OCI-LY1 (cell line): ENCODE data around the gene CD226.

Source experiments
- H2AFZ ChIP-seq: fragments of 200-600 bp; sonication (generic), shearing (Covaris generic); 2 replicates; pipeline ENCODE4 v1.6.0; 2014; ENCODE audit warnings: antibody characterized with exemption, mild to moderate bottlenecking, low read length
- H3F3A ChIP-seq: fragments of 200-600 bp; sonication (generic), shearing (Covaris generic); 2 replicates; pipeline ENCODE4 v1.6.0; 2014; ENCODE audit warnings: mild to moderate bottlenecking, antibody characterized with exemption, low read length, moderate library complexity; ENCODE audit not compliant: insufficient read depth
- H3K27ac ChIP-seq: fragments of 200-600 bp; sonication (generic); 2 replicates; pipeline ENCODE4 v1.5.1; 2014; ENCODE audit warnings: low read length, mixed run types, mild to moderate bottlenecking, low read depth; ENCODE audit not compliant: poor library complexity, severe bottlenecking
- H3K27me3 ChIP-seq: fragments of 200-600 bp; sonication (generic); 2 replicates; pipeline ENCODE4 v1.6.0; 2014; ENCODE audit warnings: antibody characterized with exemption, mild to moderate bottlenecking, low read length, moderate library complexity; ENCODE audit not compliant: insufficient read depth
- H3K36me3 ChIP-seq: fragments of 200-600 bp; sonication (generic); 2 replicates; pipeline ENCODE4 v1.6.1; 2014; ENCODE audit warnings: mild to moderate bottlenecking, antibody characterized with exemption, low read length, moderate library complexity, mixed read lengths; ENCODE audit not compliant: insufficient read depth
- H3K4me1 ChIP-seq: fragments of 200-600 bp; sonication (generic); 2 replicates; pipeline ENCODE4 v1.5.1; 2014; ENCODE audit warnings: mild to moderate bottlenecking, low read length, moderate library complexity; ENCODE audit not compliant: insufficient read depth, severe bottlenecking
- H3K4me2 ChIP-seq: fragments of 200-600 bp; sonication (generic), shearing (Covaris generic); 2 replicates; pipeline ENCODE4 v1.6.1; 2014; ENCODE audit warnings: low read length
- H3K4me3 ChIP-seq: fragments of 200-600 bp; sonication (generic); 2 replicates; pipeline ENCODE4 v1.5.1; 2014; ENCODE audit warnings: low read length, low read depth, mild to moderate bottlenecking, mixed read lengths; ENCODE audit not compliant: poor library complexity, severe bottlenecking
- H3K79me2 ChIP-seq: fragments of 200-600 bp; shearing (Covaris generic); 2 replicates; pipeline ENCODE4 v1.6.1; 2016; ENCODE audit warnings: mixed run types, low read length, mixed read lengths; ENCODE audit not compliant: insufficient read depth
- H3K9ac ChIP-seq: fragments of 200-600 bp; sonication (generic), shearing (Covaris generic); 2 replicates; pipeline ENCODE4 v1.6.1; 2014; ENCODE audit warnings: mild to moderate bottlenecking, low read length, mixed read lengths
- H3K9me2 ChIP-seq: fragments of 200-600 bp; sonication (generic), shearing (Covaris generic); 2 replicates; pipeline ENCODE4 v1.6.1; 2014; ENCODE audit warnings: low read depth, mild to moderate bottlenecking, low read length, mixed read lengths
- H3K9me3 ChIP-seq: fragments of 200-600 bp; shearing (Covaris generic); 2 replicates; pipeline ENCODE4 v1.6.1; 2014; ENCODE audit warnings: low read length, mixed read lengths
- H4K20me1 ChIP-seq: fragments of 200-600 bp; sonication (generic), shearing (Covaris generic); 2 replicates; pipeline ENCODE4 v1.6.0; 2016; ENCODE audit warnings: mild to moderate bottlenecking, low read length; ENCODE audit not compliant: insufficient read depth
- EZH2 ChIP-seq: fragments of 200-600 bp; sonication (generic), shearing (Covaris generic); IDR thresholded peaks from 2 replicates; pipeline ENCODE4 v1.8.0; 2017; ENCODE audit warnings: borderline replicate concordance, mixed run types, mild to moderate bottlenecking, antibody characterized with exemption, low read length, moderate library complexity, mixed read lengths
- TF ChIP-seq, protein P1 (sequence below): fragments of 200-600 bp; sonication (generic), shearing (Covaris generic); IDR thresholded peaks from 2 replicates; pipeline ENCODE4 v1.5.1; 2017; ENCODE audit warnings: mild to moderate bottlenecking, antibody characterized with exemption, low read length, moderate library complexity, mixed read lengths

Gene CD226

DNA sequence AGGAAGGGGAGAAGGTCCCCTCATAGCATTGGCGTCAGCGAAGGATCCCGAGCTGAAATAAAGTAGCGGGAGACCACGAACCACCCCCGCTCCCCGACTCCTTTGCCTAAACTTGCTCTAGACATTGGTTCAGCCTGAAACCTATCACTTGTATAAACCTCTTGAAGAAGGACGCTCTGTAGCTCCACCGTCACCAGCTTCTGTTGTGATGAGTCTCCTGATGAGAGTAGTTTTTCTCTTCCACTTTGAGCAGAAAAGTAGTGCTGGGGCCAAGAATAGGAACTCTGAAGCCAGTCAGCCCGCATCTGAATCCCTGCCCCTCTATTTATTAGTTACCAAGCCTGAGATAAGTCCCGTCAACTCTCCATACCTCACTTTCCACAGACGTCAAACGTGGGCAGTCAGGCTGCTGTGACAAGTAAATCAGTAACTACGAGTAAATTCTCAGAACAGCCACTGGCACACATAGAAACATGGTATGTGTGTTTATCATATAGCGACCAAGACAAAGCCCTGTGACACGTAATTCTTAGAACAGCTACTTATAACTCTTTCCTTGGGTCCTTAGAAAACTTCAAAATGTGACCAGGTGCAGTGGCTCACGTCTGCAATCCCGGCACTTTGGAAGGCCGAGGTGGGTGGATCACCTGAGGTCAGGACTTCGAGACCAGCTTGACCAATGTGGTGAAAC lies 61.7 kb downstream of the CD226 start:
- H3K9me2 ChIP-seq, result no peaks in the 10 kb centered on the region
- no peak for TF ChIP-seq EZH2
- TF ChIP-seq, protein P1, sequence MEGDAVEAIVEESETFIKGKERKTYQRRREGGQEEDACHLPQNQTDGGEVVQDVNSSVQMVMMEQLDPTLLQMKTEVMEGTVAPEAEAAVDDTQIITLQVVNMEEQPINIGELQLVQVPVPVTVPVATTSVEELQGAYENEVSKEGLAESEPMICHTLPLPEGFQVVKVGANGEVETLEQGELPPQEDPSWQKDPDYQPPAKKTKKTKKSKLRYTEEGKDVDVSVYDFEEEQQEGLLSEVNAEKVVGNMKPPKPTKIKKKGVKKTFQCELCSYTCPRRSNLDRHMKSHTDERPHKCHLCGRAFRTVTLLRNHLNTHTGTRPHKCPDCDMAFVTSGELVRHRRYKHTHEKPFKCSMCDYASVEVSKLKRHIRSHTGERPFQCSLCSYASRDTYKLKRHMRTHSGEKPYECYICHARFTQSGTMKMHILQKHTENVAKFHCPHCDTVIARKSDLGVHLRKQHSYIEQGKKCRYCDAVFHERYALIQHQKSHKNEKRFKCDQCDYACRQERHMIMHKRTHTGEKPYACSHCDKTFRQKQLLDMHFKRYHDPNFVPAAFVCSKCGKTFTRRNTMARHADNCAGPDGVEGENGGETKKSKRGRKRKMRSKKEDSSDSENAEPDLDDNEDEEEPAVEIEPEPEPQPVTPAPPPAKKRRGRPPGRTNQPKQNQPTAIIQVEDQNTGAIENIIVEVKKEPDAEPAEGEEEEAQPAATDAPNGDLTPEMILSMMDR, result no peak
- no peaks in the 10 kb centered on the region for H3K36me3 ChIP-seq
- H3K4me2 ChIP-seq, result no peak overlapping the region
- H3K27me3 ChIP-seq, result no peaks in the 10 kb centered on the region
- no peaks in the 10 kb centered on the region for H3F3A ChIP-seq
- H2AFZ ChIP-seq, result no peak overlapping the region
- no peak overlapping the region for H3K9ac ChIP-seq
- no peaks in the 10 kb centered on the region for H4K20me1 ChIP-seq
- H3K27ac ChIP-seq, result no peak overlapping the region
- no peaks in the 10 kb centered on the region for H3K79me2 ChIP-seq
- H3K4me3 ChIP-seq, result no peak overlapping the region
- H3K4me1 ChIP-seq, result no peaks in the 10 kb centered on the region
- no peaks in the 10 kb centered on the region for H3K9me3 ChIP-seq

DNA sequence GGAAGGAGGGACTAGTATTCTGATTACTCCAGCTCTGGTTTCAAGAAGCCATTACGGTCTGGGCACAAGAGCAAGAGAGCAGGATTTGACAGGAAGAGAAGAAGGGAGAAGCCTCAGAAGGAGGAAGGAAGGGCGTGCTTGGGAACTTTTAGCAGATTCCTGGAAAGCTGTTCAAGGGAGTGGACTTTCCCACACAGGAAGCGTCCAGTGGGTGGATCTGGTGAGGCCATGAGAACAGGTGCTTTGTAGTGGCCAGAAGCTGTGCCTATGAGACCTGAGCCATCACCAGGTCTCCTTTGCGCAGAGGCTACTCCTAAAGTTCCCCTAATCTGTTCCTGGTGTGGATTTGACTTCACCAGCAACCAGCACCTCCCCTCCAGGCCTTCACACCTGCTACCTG lies 62.3 kb downstream of the CD226 start:
- Histone ChIP-seq H4K20me1 (no peaks in the 10 kb centered on the region), H3K9me2 (no peaks in the 10 kb centered on the region), H3K9me3 (no peaks in the 10 kb centered on the region), H3F3A (no peaks in the 10 kb centered on the region), H3K27ac (no peak overlapping the region), H3K9ac (no peak overlapping the region), H3K4me3 (no peak overlapping the region), H3K79me2 (no peaks in the 10 kb centered on the region), H3K4me1 (no peaks in the 10 kb centered on the region), H2AFZ (no peak overlapping the region), H3K36me3 (no peaks in the 10 kb centered on the region), H3K4me2 (no peak overlapping the region), H3K27me3 (no peaks in the 10 kb centered on the region)
- TF ChIP-seq, protein P1, result no peak
- no peak for TF ChIP-seq EZH2

- Histone ChIP-seq H3K4me2 (no peak overlapping the region), H3K9ac (no peak overlapping the region), H2AFZ (no peak overlapping the region), H4K20me1 (no peaks in the 10 kb centered on the region), H3K36me3 (no peaks in the 10 kb centered on the region), H3F3A (no peaks in the 10 kb centered on the region), H3K79me2 (no peaks in the 10 kb centered on the region), H3K27ac (no peak overlapping the region), H3K4me3 (no peak overlapping the region), H3K9me2 (no peaks in the 10 kb centered on the region), H3K27me3 (no peaks in the 10 kb centered on the region), H3K4me1 (no peaks in the 10 kb centered on the region), H3K9me3 (no peaks in the 10 kb centered on the region)
- no peak for TF ChIP-seq EZH2
- TF ChIP-seq, protein P1, result no peak
These were observed 63.9 kb downstream of the CD226 start for GRCh38 chr18:69883781-69884180.
